Measurements from ENCODE around the gene TPPP.

DNA sequence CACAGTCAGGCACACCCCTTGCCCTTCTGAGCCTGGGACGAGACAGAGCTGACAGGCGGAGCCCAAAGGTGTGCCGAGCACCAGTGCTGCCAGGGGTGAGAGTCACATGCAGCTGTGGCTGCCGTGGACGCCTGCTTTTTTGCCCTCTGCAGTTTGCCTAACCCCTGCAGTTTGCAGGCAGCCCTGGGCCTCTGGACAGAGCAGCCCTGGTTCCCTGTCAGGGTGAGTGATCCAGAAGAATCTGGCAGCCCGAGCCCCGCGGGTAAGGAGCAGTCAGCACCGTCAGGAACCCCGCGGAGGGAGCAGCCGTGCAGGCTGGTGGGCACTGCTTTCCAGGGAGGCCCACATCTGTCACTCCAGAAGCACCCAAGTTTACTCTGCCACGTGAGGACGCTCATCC lies 50.7 kb downstream of the TPPP start:
- TF ChIP-seq, protein P1, sequence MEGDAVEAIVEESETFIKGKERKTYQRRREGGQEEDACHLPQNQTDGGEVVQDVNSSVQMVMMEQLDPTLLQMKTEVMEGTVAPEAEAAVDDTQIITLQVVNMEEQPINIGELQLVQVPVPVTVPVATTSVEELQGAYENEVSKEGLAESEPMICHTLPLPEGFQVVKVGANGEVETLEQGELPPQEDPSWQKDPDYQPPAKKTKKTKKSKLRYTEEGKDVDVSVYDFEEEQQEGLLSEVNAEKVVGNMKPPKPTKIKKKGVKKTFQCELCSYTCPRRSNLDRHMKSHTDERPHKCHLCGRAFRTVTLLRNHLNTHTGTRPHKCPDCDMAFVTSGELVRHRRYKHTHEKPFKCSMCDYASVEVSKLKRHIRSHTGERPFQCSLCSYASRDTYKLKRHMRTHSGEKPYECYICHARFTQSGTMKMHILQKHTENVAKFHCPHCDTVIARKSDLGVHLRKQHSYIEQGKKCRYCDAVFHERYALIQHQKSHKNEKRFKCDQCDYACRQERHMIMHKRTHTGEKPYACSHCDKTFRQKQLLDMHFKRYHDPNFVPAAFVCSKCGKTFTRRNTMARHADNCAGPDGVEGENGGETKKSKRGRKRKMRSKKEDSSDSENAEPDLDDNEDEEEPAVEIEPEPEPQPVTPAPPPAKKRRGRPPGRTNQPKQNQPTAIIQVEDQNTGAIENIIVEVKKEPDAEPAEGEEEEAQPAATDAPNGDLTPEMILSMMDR (IDR thresholded peaks at IDR 0.05), result no peak
- TF ChIP-seq POLR2A (IDR thresholded peaks at IDR 0.05; ENCODE audit: low read length), result no peak
- TF ChIP-seq HOXA7 (CRISPR knock-in tag; IDR thresholded peaks at IDR 0.05), result no peak
- no peak for TF ChIP-seq ZFP36 (IDR thresholded peaks at IDR 0.05; ENCODE audit: borderline replicate concordance, partially characterized antibody)
- TF ChIP-seq, protein P2, sequence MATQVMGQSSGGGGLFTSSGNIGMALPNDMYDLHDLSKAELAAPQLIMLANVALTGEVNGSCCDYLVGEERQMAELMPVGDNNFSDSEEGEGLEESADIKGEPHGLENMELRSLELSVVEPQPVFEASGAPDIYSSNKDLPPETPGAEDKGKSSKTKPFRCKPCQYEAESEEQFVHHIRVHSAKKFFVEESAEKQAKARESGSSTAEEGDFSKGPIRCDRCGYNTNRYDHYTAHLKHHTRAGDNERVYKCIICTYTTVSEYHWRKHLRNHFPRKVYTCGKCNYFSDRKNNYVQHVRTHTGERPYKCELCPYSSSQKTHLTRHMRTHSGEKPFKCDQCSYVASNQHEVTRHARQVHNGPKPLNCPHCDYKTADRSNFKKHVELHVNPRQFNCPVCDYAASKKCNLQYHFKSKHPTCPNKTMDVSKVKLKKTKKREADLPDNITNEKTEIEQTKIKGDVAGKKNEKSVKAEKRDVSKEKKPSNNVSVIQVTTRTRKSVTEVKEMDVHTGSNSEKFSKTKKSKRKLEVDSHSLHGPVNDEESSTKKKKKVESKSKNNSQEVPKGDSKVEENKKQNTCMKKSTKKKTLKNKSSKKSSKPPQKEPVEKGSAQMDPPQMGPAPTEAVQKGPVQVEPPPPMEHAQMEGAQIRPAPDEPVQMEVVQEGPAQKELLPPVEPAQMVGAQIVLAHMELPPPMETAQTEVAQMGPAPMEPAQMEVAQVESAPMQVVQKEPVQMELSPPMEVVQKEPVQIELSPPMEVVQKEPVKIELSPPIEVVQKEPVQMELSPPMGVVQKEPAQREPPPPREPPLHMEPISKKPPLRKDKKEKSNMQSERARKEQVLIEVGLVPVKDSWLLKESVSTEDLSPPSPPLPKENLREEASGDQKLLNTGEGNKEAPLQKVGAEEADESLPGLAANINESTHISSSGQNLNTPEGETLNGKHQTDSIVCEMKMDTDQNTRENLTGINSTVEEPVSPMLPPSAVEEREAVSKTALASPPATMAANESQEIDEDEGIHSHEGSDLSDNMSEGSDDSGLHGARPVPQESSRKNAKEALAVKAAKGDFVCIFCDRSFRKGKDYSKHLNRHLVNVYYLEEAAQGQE (IDR thresholded peaks at IDR 0.05), result no peak
- no peak for TF ChIP-seq HOXB5 (CRISPR knock-in tag; IDR thresholded peaks at IDR 0.05)
- no peak for TF ChIP-seq RNF2 (IDR thresholded peaks at IDR 0.05; ENCODE audit: borderline replicate concordance, low read depth)
- TF ChIP-seq, protein P3, sequence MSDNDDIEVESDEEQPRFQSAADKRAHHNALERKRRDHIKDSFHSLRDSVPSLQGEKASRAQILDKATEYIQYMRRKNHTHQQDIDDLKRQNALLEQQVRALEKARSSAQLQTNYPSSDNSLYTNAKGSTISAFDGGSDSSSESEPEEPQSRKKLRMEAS (IDR thresholded peaks at IDR 0.05), result no peak
- no peak for TF ChIP-seq MYC (IDR thresholded peaks at IDR 0.05; ENCODE audit: borderline replicate concordance, low read length)
- TF ChIP-seq, protein P4, sequence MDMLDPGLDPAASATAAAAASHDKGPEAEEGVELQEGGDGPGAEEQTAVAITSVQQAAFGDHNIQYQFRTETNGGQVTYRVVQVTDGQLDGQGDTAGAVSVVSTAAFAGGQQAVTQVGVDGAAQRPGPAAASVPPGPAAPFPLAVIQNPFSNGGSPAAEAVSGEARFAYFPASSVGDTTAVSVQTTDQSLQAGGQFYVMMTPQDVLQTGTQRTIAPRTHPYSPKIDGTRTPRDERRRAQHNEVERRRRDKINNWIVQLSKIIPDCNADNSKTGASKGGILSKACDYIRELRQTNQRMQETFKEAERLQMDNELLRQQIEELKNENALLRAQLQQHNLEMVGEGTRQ (IDR thresholded peaks at IDR 0.05), result no peak
- TF ChIP-seq HEYL (CRISPR knock-in tag; IDR thresholded peaks at IDR 0.05), result no peak
- no peak for TF ChIP-seq KDM5A (IDR thresholded peaks at IDR 0.05)
- no peak for TF ChIP-seq JUN (IDR thresholded peaks at IDR 0.05)
- TF ChIP-seq POLR2AphosphoS2 (conservative IDR thresholded peaks at IDR 0.05; ENCODE audit: low read length), result no peak
